Right hindlimb (tissue), 1 donor: Measurements from ENCODE around the gene PRTFDC1.
"Not testable (repeated sequence)": the region's sequence is repeated elsewhere in the genome, so short reads cannot be mapped to it uniquely, and the experiment has no call there.

Source experiments
- DNase-seq: peaks from one replicate; pipeline ENCODE4 v3.0.0-alpha.2; 2018

Gene PRTFDC1

DNA sequence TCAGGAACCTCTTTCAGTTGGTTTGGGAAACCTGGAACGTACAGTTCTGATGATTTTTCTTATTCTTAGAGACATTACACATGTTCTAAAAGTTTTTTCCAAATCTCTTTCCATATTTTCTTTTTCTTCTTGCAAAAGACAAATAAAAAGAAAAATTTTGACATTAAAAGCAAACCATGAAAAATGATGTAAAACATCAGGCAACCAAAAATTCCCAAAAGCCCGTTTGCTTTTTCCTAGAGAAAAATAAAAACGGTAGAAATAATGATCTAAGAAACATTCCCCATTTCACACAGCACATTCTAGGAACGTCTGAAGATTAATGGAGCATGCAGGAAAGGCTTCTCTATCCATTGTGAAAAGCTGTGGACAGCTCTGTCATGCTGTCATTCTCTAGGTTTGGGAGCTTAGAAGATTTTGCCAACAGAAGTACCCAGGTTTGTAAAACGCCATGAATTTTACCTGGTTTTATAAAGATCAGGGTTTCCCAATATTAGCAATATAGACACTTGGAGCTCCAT, 11.2 kb upstream of the PRTFDC1 start:
- DNase-seq, result no peak

DNA sequence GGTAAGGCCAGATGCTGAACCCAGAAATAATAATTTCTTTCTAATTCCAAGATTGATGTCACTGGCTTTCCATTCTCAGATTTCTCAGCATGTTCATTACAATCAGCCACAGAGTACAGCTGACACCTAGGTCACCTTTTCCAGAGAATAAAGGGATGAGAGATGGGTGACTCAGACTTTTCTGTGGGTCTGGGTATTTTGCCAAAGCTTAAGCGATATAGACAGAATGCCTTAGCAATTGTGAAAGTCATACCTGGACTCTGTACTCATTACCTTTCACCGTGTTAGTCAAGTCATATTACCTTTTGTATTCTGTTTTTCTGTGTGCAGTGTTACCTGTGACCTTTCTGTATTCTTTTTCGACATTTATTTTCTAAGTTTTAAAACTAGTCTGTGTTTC, 10.6 kb upstream of the PRTFDC1 start:
- DNase-seq, result no peak

GRCh38 chr10:24961582-24961981, 9.2 kb upstream of the PRTFDC1 start:
- no peak for DNase-seq

- no peak for DNase-seq
Measured at GRCh38 chr10:24959382-24959730, 7.0 kb upstream of the PRTFDC1 start.

GRCh38 chr10:24958721-24959381, 6.4 kb upstream of the PRTFDC1 start:
- peak; percentile 85 for DNase-seq

GRCh38 chr10:24958091-24958720, 5.8 kb upstream of the PRTFDC1 start:
- no peak for DNase-seq

- DNase-seq, result not testable (repeated sequence)
Measured at GRCh38 chr10:24957624-24958051, 5.2 kb upstream of the PRTFDC1 start.

GRCh38 chr10:24953675-24954074, 1.3 kb upstream of the PRTFDC1 start:
- DNase-seq, result no peak

- DNase-seq, result peak; percentile 82
Measured at GRCh38 chr10:24952707-24953645, 570 bp upstream of the PRTFDC1 start.

GRCh38 chr10:24951201-24952142, 934 bp downstream of the PRTFDC1 start:
- peak; percentile 66 for DNase-seq

- DNase-seq, result no peak
Measured at GRCh38 chr10:24950439-24950838, 2.0 kb downstream of the PRTFDC1 start.

- DNase-seq, result no peak
Measured at GRCh38 chr10:24949616-24950015, 2.8 kb downstream of the PRTFDC1 start.

GRCh38 chr10:24947304-24948097, 4.9 kb downstream of the PRTFDC1 start:
- no peak for DNase-seq

DNA sequence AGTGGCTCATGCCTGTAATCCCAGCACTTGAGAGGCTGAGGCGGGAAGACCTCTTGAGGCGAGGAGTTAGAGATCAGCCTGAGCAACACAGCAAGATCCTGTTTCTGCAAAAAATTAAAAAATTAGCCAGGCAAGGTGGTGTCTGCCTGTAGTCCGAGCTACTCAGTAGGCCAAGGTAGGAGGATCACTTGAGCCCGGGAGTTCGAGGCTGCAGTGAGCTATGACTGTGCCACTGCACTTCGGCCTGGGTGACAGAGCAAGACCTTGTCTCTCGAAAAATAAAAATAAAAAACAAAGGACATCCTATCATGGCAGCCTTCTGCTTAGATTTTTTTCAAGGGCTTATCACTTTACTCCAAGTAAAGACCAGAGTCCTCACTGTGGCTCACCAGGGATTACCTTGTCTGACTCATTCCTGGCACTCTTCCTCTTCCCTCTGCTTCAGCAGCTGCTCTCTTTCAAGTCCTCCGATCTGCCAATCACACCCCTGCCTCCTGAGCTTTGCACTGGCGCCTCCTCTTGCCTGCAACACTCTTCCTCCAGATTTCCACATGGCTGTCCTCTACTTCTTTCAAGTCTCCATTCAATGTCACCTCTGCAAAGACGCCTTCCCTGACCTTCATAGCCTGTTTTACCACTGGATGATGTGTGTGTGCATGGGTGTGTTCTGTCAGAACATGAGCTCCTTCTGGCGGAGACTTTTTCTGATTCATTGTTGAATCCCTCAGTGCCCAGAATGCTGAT, 7.7 kb downstream of the PRTFDC1 start:
- no peak for DNase-seq

- no peak for DNase-seq
Measured at GRCh38 chr10:24938525-24938924, 13.9 kb downstream of the PRTFDC1 start.

GRCh38 chr10:24938076-24938475, 14.3 kb downstream of the PRTFDC1 start:
- DNase-seq, result no peak

DNA sequence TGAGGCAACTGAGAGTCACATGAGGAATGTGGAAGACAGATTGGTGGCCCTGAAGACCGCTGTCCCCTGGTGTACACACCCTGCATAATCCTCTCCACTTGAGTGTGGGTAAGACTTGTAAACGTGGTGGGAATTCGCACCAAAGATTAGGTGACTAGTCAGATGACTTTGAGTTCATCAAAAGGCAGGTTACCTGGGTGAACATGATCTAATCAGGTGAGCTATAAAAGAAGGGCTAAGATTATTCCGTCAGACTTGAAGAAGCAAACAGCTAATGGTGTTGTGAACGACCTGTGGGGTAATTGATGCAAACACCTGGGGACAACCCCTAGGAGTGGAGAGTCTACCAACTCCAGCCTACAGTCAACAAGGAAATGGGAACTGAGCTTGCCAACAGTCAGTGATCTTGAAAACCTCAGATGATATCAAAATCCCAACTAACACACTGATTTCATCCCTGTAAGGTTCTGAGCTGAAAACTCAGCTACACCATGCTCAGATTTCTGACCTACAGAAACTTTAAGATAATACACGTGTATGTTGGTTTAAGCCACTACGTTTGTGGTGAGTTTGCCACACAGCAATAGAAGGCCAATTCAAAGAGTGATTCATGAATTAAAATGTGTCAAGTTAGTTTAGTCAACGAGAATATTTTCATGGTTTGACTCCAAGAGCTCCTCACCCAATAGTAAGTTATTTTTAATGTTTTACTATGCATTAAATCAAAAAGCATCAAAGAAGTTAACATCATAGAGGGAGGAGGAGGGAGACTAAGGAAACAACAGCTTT, 16.7 kb downstream of the PRTFDC1 start:
- DNase-seq, result no peak

- no peak for DNase-seq
Measured at GRCh38 chr10:24931236-24931635, 21.2 kb downstream of the PRTFDC1 start.

GRCh38 chr10:24930427-24930826, 22.0 kb downstream of the PRTFDC1 start:
- no peak for DNase-seq

- no peak for DNase-seq
Measured at GRCh38 chr10:24929904-24930303, 22.5 kb downstream of the PRTFDC1 start.
